ENCODE measurements around the gene FBXW11. TPM values are rescaled to one million over a fixed set of nuclear protein-coding genes. Genes with fewer than 3 reads are reported as not detected.

FBXW11 gene
- polyA plus RNA-seq, 1 donor from 2014 or later = 103 TPM

GRCh38 chr5:172035049-172035448 lies 28.6 kb upstream of the FBXW11 start:
- H3K4me2 ChIP-seq (ENCODE audit: low read length) = no peak overlapping the region
- no peaks in the 10 kb centered on the region for H3F3A ChIP-seq (ENCODE audit: insufficient read depth, low read length, poor library complexity, severe bottlenecking)
- no peaks in the 10 kb centered on the region for H3K27me3 ChIP-seq (ENCODE audit: insufficient read depth, low read depth, low read length)
- H3K36me3 ChIP-seq (ENCODE audit: insufficient read depth, low read length) = no peaks in the 10 kb centered on the region
- no peaks in the 10 kb centered on the region for H3K9me2 ChIP-seq (ENCODE audit: insufficient read depth, low read length)
- H3K27ac ChIP-seq (ENCODE audit: low read length) = no peak overlapping the region
- H3K4me3 ChIP-seq (ENCODE audit: low read length) = no peak overlapping the region
- no peaks in the 10 kb centered on the region for H3K9me3 ChIP-seq (ENCODE audit: low read length)
- H3K9ac ChIP-seq (ENCODE audit: low read length) = no peak overlapping the region
- no peak overlapping the region for H2AFZ ChIP-seq (ENCODE audit: low read depth, low read length)
- H4K20me1 ChIP-seq (ENCODE audit: insufficient read depth) = no peaks in the 10 kb centered on the region
- no peaks in the 10 kb centered on the region for H3K79me2 ChIP-seq (replicated peaks; ENCODE audit: insufficient read depth, low read length)
- TF ChIP-seq REST (IDR thresholded peaks at IDR 0.05; ENCODE audit: borderline replicate concordance) (no peak), MXI1 (conservative IDR thresholded peaks at IDR 0.05; ENCODE audit: poor library complexity, severe bottlenecking) (no peak), TAF1 (IDR thresholded peaks at IDR 0.05; ENCODE audit: low read depth) (no peak), EP300 (conservative IDR thresholded peaks at IDR 0.05; ENCODE audit: poor library complexity, severe bottlenecking) (no peak), POLR2AphosphoS5 (IDR thresholded peaks at IDR 0.05) (no peak), SMC3 (conservative IDR thresholded peaks at IDR 0.05; ENCODE audit: poor library complexity) (no peak), CTCF (IDR thresholded peaks at IDR 0.05; ENCODE audit: poor library complexity, severe bottlenecking) (no peak), EZH2 (IDR thresholded peaks at IDR 0.05; ENCODE audit: borderline replicate concordance, insufficient read depth, low read length, poor library complexity, severe bottlenecking) (no peak), RAD21 (conservative IDR thresholded peaks at IDR 0.05) (no peak)

- no peaks in the 10 kb centered on the region for H4K20me1 ChIP-seq (ENCODE audit: insufficient read depth)
- no peak overlapping the region for H3K4me2 ChIP-seq (ENCODE audit: low read length)
- H3K79me2 ChIP-seq (replicated peaks; ENCODE audit: insufficient read depth, low read length) = no peaks in the 10 kb centered on the region
- H2AFZ ChIP-seq (ENCODE audit: low read depth, low read length) = no peak overlapping the region
- no peaks in the 10 kb centered on the region for H3K9me2 ChIP-seq (ENCODE audit: insufficient read depth, low read length)
- TF ChIP-seq MXI1 (conservative IDR thresholded peaks at IDR 0.05; ENCODE audit: poor library complexity, severe bottlenecking) = no peak
- TF ChIP-seq CTCF (IDR thresholded peaks at IDR 0.05; ENCODE audit: poor library complexity, severe bottlenecking) = no peak
- no peak for TF ChIP-seq RAD21 (conservative IDR thresholded peaks at IDR 0.05)
- TF ChIP-seq REST (IDR thresholded peaks at IDR 0.05; ENCODE audit: borderline replicate concordance) = no peak
- no peak for TF ChIP-seq EP300 (conservative IDR thresholded peaks at IDR 0.05; ENCODE audit: poor library complexity, severe bottlenecking)
- no peak for TF ChIP-seq POLR2AphosphoS5 (IDR thresholded peaks at IDR 0.05)
- no peak for TF ChIP-seq TAF1 (IDR thresholded peaks at IDR 0.05; ENCODE audit: low read depth)
- TF ChIP-seq EZH2 (IDR thresholded peaks at IDR 0.05; ENCODE audit: borderline replicate concordance, insufficient read depth, low read length, poor library complexity, severe bottlenecking) = no peak
- no peak overlapping the region for H3K4me3 ChIP-seq (ENCODE audit: low read length)
- no peaks in the 10 kb centered on the region for H3K36me3 ChIP-seq (ENCODE audit: insufficient read depth, low read length)
- no peaks in the 10 kb centered on the region for H3K27me3 ChIP-seq (ENCODE audit: insufficient read depth, low read depth, low read length)
- no peak overlapping the region for H3K9ac ChIP-seq (ENCODE audit: low read length)
- H3K27ac ChIP-seq (ENCODE audit: low read length) = no peak overlapping the region
- H3F3A ChIP-seq (ENCODE audit: insufficient read depth, low read length, poor library complexity, severe bottlenecking) = no peaks in the 10 kb centered on the region
- no peaks in the 10 kb centered on the region for H3K9me3 ChIP-seq (ENCODE audit: low read length)
Measured at GRCh38 chr5:172031894-172032461, 25.5 kb upstream of the FBXW11 start.
